Effector memory CD4-positive, alpha-beta T cell (primary cell): ENCODE data around the gene TDO2.

Experiments
- DNase-seq, 3 donors: peaks; one replicate each; pipeline ENCODE4 v3.0.0-alpha.2; 2020
- H3K27ac ChIP-seq: 2 replicates; pipeline ENCODE4 v1.7.0; 2013; ENCODE audit warnings: mild to moderate bottlenecking, low read length, moderate library complexity; ENCODE audit not compliant: insufficient read depth, poor library complexity, severe bottlenecking
- H3K27me3 ChIP-seq: replicated peaks from 2 replicates; pipeline ENCODE4 v1.7.0; 2013; ENCODE audit warnings: mild to moderate bottlenecking, low read length; ENCODE audit not compliant: insufficient read depth, control insufficient read depth, poor library complexity, severe bottlenecking
- H3K36me3 ChIP-seq: 2 replicates; pipeline ENCODE4 v1.7.0; 2013; ENCODE audit warnings: mild to moderate bottlenecking, low read length, moderate library complexity; ENCODE audit not compliant: control insufficient read depth, insufficient read depth
- H3K4me1 ChIP-seq: 2 replicates; pipeline ENCODE4 v1.7.0; 2013; ENCODE audit warnings: low read length, mild to moderate bottlenecking; ENCODE audit not compliant: control insufficient read depth, insufficient read depth, poor library complexity, severe bottlenecking
- H3K4me3 ChIP-seq: 2 replicates; pipeline ENCODE4 v1.7.0; 2013; ENCODE audit warnings: low read length, low read depth, mild to moderate bottlenecking; ENCODE audit not compliant: insufficient read depth, poor library complexity, severe bottlenecking
- H3K9me3 ChIP-seq: 2 replicates; pipeline ENCODE4 v1.7.0; 2013; ENCODE audit warnings: mild to moderate bottlenecking, low read length, moderate library complexity; ENCODE audit not compliant: control insufficient read depth
- total RNA-seq, 3 donors: gene quantifications; one replicate each; lab custom pipeline; 2026; lab: John Stamatoyannopoulos, UW

The TDO2 gene
- 0 reads per million in 3 donors for total RNA-seq

GRCh38 chr4:155903453-155903852, at the start of gene TDO2:
Gene TDO2 (plus strand): TSS chr4:155903696. CDS start chr4:155903759, 63 bp downstream.
- no peaks in the 10 kb centered on the region for H3K4me1 ChIP-seq
- no peak within 1 kb of the TSS for H3K27ac ChIP-seq
- no peak for DNase-seq
- H3K9me3 ChIP-seq = no peaks in the 10 kb centered on the region
- H3K4me3 ChIP-seq = no peak within 1 kb of the TSS
- no peaks in the 10 kb centered on the region for H3K27me3 ChIP-seq
- no peaks in the 10 kb centered on the region for H3K36me3 ChIP-seq

- DNase-seq = no peak
- no peak overlapping the region for H3K4me3 ChIP-seq
- H3K36me3 ChIP-seq = no peaks in the 10 kb centered on the region
- no peak overlapping the region for H3K27ac ChIP-seq
- no peaks in the 10 kb centered on the region for H3K9me3 ChIP-seq
- no peaks in the 10 kb centered on the region for H3K27me3 ChIP-seq
- H3K4me1 ChIP-seq = no peaks in the 10 kb centered on the region
Observed at GRCh38 chr4:155854582-155855226, 48.8 kb upstream of the TDO2 start.

- H3K27me3 ChIP-seq = no peaks in the 10 kb centered on the region
- H3K4me3 ChIP-seq = no peak overlapping the region
- no peak overlapping the region for H3K27ac ChIP-seq
- H3K36me3 ChIP-seq = no peaks in the 10 kb centered on the region
- DNase-seq = no peak
- no peaks in the 10 kb centered on the region for H3K4me1 ChIP-seq
- H3K9me3 ChIP-seq = no peaks in the 10 kb centered on the region
Observed at GRCh38 chr4:155855897-155856296, 47.6 kb upstream of the TDO2 start.

- H3K9me3 ChIP-seq = no peaks in the 10 kb centered on the region
- H3K4me1 ChIP-seq = no peaks in the 10 kb centered on the region
- no peak within 1 kb of the TSS for H3K4me3 ChIP-seq
- H3K36me3 ChIP-seq = no peaks in the 10 kb centered on the region
- H3K27ac ChIP-seq = no peak within 1 kb of the TSS
- no peaks in the 10 kb centered on the region for H3K27me3 ChIP-seq
- DNase-seq = no peak
Observed at GRCh38 chr4:155866177-155866576, 37.3 kb upstream of the TDO2 start, which contains the start of gene ASIC5. Gene ASIC5 (minus strand): TSS chr4:155866277. CDS start chr4:155866226, 51 bp downstream.

GRCh38 chr4:155875878-155876277, 27.6 kb upstream of the TDO2 start:
- Histone ChIP-seq H3K9me3 (no peaks in the 10 kb centered on the region), H3K27me3 (no peaks in the 10 kb centered on the region), H3K4me3 (no peak overlapping the region), H3K27ac (no peak overlapping the region), H3K36me3 (no peaks in the 10 kb centered on the region), H3K4me1 (no peaks in the 10 kb centered on the region)
- no peak for DNase-seq

GRCh38 chr4:155877971-155878370, 25.5 kb upstream of the TDO2 start:
- Histone ChIP-seq H3K9me3 (no peaks in the 10 kb centered on the region), H3K27ac (no peak overlapping the region), H3K27me3 (no peaks in the 10 kb centered on the region)

GRCh38 chr4:155878611-155879010, 24.9 kb upstream of the TDO2 start:
- Histone ChIP-seq H3K27ac (no peak overlapping the region), H3K36me3 (no peaks in the 10 kb centered on the region), H3K27me3 (no peaks in the 10 kb centered on the region), H3K4me3 (no peak overlapping the region), H3K9me3 (no peaks in the 10 kb centered on the region), H3K4me1 (no peaks in the 10 kb centered on the region)
- no peak for DNase-seq

More at GRCh38 chr4:155877971-155878370, 25.5 kb upstream of the TDO2 start:
- Histone ChIP-seq H3K4me3 (no peak overlapping the region), H3K36me3 (no peaks in the 10 kb centered on the region), H3K4me1 (no peaks in the 10 kb centered on the region)
- DNase-seq = no peak

GRCh38 chr4:155879767-155880166, 23.7 kb upstream of the TDO2 start:
- no peak overlapping the region for H3K4me3 ChIP-seq

GRCh38 chr4:155881555-155881954, 21.9 kb upstream of the TDO2 start:
- no peak for DNase-seq
- Histone ChIP-seq H3K36me3 (no peaks in the 10 kb centered on the region), H3K27ac (no peak overlapping the region), H3K4me3 (no peak overlapping the region), H3K27me3 (no peaks in the 10 kb centered on the region), H3K4me1 (no peaks in the 10 kb centered on the region), H3K9me3 (no peaks in the 10 kb centered on the region)

More at GRCh38 chr4:155879767-155880166, 23.7 kb upstream of the TDO2 start:
- no peaks in the 10 kb centered on the region for H3K27me3 ChIP-seq
- DNase-seq = no peak
- no peak overlapping the region for H3K27ac ChIP-seq
- H3K36me3 ChIP-seq = no peaks in the 10 kb centered on the region
- no peaks in the 10 kb centered on the region for H3K9me3 ChIP-seq
- no peaks in the 10 kb centered on the region for H3K4me1 ChIP-seq

- DNase-seq = no peak
- H3K4me3 ChIP-seq = no peak overlapping the region
Observed at GRCh38 chr4:155883895-155884294, 19.6 kb upstream of the TDO2 start.

More at GRCh38 chr4:155883895-155884294, 19.6 kb upstream of the TDO2 start:
- H3K36me3 ChIP-seq = no peaks in the 10 kb centered on the region
- no peaks in the 10 kb centered on the region for H3K4me1 ChIP-seq
- H3K27me3 ChIP-seq = no peaks in the 10 kb centered on the region
- no peak overlapping the region for H3K27ac ChIP-seq
- no peaks in the 10 kb centered on the region for H3K9me3 ChIP-seq
